Ishikawa (cell line): ENCODE measurements around the gene TNKS1BP1.

Source experiments
- CEBPB ChIP-seq: IDR thresholded peaks from 2 replicates; pipeline ENCODE4 v1.6.1; 2012
- CREB1 ChIP-seq: IDR thresholded peaks from 2 replicates; pipeline ENCODE4 v1.6.1; 2012; ENCODE audit warnings: low read depth
- EGR1 ChIP-seq: IDR thresholded peaks from 2 replicates; pipeline ENCODE4 v1.6.1; 2012
- EP300 ChIP-seq: IDR thresholded peaks from 2 replicates; pipeline ENCODE4 v1.6.1; 2012; ENCODE audit warnings: borderline replicate concordance
- FOXM1 ChIP-seq: IDR thresholded peaks from 2 replicates; pipeline ENCODE4 v1.6.1; 2012; ENCODE audit warnings: low read depth, borderline replicate concordance
- MAX ChIP-seq: IDR thresholded peaks from 2 replicates; pipeline ENCODE4 v1.6.1; 2012
- NFIC ChIP-seq: IDR thresholded peaks from 2 replicates; pipeline ENCODE4 v1.6.1; 2012
- RAD21 ChIP-seq: IDR thresholded peaks from 2 replicates; pipeline ENCODE4 v1.6.1; 2012; ENCODE audit warnings: low read depth
- REST ChIP-seq: IDR thresholded peaks from 2 replicates; pipeline ENCODE4 v1.6.1; 2012; ENCODE audit warnings: low read depth, mild to moderate bottlenecking
- TAF1 ChIP-seq: IDR thresholded peaks from 2 replicates; pipeline ENCODE4 v1.6.1; 2012; ENCODE audit warnings: low read depth, mild to moderate bottlenecking
- TCF12 ChIP-seq: IDR thresholded peaks from 2 replicates; pipeline ENCODE4 v1.6.1; 2012; ENCODE audit warnings: low read depth
- TEAD4 ChIP-seq: IDR thresholded peaks from 2 replicates; pipeline ENCODE4 v1.6.1; 2012
- USF1 ChIP-seq: IDR thresholded peaks from 2 replicates; pipeline ENCODE4 v1.6.1; 2012
- YY1 ChIP-seq: IDR thresholded peaks from 2 replicates; pipeline ENCODE4 v1.6.1; 2012; ENCODE audit warnings: low read depth
- ZBTB7A ChIP-seq: IDR thresholded peaks from 2 replicates; pipeline ENCODE4 v1.6.1; 2012; ENCODE audit warnings: low read depth

Gene TNKS1BP1

GRCh38 chr11:57324886-57325734, at the start of gene TNKS1BP1:
Gene TNKS1BP1, minus strand, starts transcription at chr11:57324952. Its CDS starts 3,067 bp downstream, at chr11:57321885.
- TF ChIP-seq USF1 (no peak), EGR1 (no peak), CREB1 (no peak), CEBPB (peak; percentile 72), FOXM1 (no peak), REST (no peak), MAX (peak; percentile 73), TCF12 (peak; percentile 32; the same call in 1 of the 2 replicates), EP300 (no peak), TEAD4 (no peak), YY1 (peak; percentile 81), TAF1 (peak; percentile 65)

- TF ChIP-seq USF1 (no peak), TAF1 (no peak), MAX (no peak), TEAD4 (no peak), CREB1 (no peak), YY1 (no peak), TCF12 (no peak), EP300 (no peak), RAD21 (no peak), REST (no peak), CEBPB (no peak), FOXM1 (no peak)
Measured at GRCh38 chr11:57373146-57373545, 48.4 kb upstream of the TNKS1BP1 start.

- TF ChIP-seq REST, result no peak
- no peak for TF ChIP-seq ZBTB7A
- TF ChIP-seq TCF12, result no peak
- no peak for TF ChIP-seq YY1
- no peak for TF ChIP-seq RAD21
- no peak for TF ChIP-seq MAX
- no peak for TF ChIP-seq CEBPB
- no peak for TF ChIP-seq NFIC
- TF ChIP-seq EGR1, result no peak
- no peak for TF ChIP-seq CREB1
- TF ChIP-seq TAF1, result no peak
- TF ChIP-seq FOXM1, result no peak
- no peak for TF ChIP-seq USF1
- TF ChIP-seq TEAD4, result no peak
- no peak for TF ChIP-seq EP300
Measured at GRCh38 chr11:57370941-57371340, 46.2 kb upstream of the TNKS1BP1 start.
